ENCODE data around the gene HSD11B1. TPM values are rescaled to one million over a fixed set of nuclear protein-coding genes. Genes with fewer than 3 reads are reported as not detected.

Gene HSD11B1
- total RNA-seq, 1 donor from 2014 or later = not detected

DNA sequence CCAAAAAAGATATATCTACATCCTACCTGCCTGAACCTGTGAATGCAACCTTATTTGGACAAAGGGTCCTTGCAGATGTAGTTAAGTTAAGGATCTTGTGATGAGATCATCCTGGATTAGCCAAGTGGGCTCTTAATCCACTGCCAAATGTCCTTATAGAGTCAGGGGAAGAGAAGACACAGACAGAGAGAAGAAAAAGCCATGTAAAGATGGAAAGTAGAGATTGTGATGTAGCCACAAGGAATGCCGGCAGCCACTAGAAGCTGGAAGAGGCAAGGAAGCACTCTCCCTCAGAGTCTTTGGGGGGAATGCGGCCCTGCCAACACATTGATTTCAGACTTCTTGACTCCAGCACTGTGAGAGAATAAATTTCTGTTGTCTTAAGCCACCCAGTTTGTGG is 16.2 kb downstream of the HSD11B1 start:
- H3K4me1 ChIP-seq (ENCODE audit: control insufficient read depth in 3 of 3, insufficient read depth in 3 of 3, low read length in 3 of 3) = peaks cover 0 to 4% (median 0%) of the 10 kb centered on the region in 3 donors
- no peaks in the 10 kb centered on the region for H3K36me3 ChIP-seq (ENCODE audit: control insufficient read depth in 3 of 3, insufficient read depth in 3 of 3, low read length in 3 of 3)
- no peak overlapping the region for H3K4me3 ChIP-seq (ENCODE audit: low read length in 3 of 3)
- no peaks in the 10 kb centered on the region for H3K9me3 ChIP-seq (ENCODE audit: control insufficient read depth in 3 of 3, low read length in 3 of 3)
- no peaks in the 10 kb centered on the region for H3K27me3 ChIP-seq (ENCODE audit: control insufficient read depth in 3 of 3, insufficient read depth in 3 of 3, low read length in 3 of 3)
- H3K27ac ChIP-seq (ENCODE audit: low read depth, low read length) = no peak overlapping the region
- H3K9ac ChIP-seq (ENCODE audit: low read depth in 1 of 3, low read length in 3 of 3) = no peak overlapping the region

GRCh38 chr1:209721323-209721722 is 16.7 kb downstream of the HSD11B1 start:
- Histone ChIP-seq H3K4me1 (ENCODE audit: control insufficient read depth in 3 of 3, insufficient read depth in 3 of 3, low read length in 3 of 3) (peaks cover 0 to 4% (median 0%) of the 10 kb centered on the region in 3 donors), H3K27ac (ENCODE audit: low read depth, low read length) (no peak overlapping the region), H3K27me3 (ENCODE audit: control insufficient read depth in 3 of 3, insufficient read depth in 3 of 3, low read length in 3 of 3) (no peaks in the 10 kb centered on the region), H3K9ac (ENCODE audit: low read depth in 1 of 3, low read length in 3 of 3) (no peak overlapping the region), H3K4me3 (ENCODE audit: low read length in 3 of 3) (no peak overlapping the region), H3K9me3 (ENCODE audit: control insufficient read depth in 3 of 3, low read length in 3 of 3) (no peaks in the 10 kb centered on the region), H3K36me3 (ENCODE audit: control insufficient read depth in 3 of 3, insufficient read depth in 3 of 3, low read length in 3 of 3) (no peaks in the 10 kb centered on the region)

DNA sequence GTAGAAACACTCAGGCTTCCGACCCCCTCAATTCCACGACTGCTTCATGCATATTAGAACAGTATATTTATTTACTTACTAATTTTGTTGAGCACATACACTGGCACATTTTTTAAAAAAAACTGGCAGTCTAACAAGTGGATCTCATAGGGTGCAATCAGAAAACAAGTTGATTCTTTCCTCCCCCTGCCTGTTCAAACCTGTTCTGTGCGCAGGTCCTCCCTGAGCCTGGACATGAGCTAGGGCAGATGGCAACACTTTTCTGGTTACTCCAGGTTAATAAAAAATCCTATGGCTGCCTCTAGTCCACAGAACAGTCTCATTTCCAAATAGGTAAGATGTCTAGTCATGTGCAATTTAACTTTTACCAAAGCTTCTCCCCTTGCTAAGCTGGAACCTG is 18.6 kb downstream of the HSD11B1 start:
- H3K27ac ChIP-seq (ENCODE audit: low read depth, low read length) = no peak overlapping the region
- H3K9me3 ChIP-seq (ENCODE audit: control insufficient read depth in 3 of 3, low read length in 3 of 3) = no peaks in the 10 kb centered on the region
- no peaks in the 10 kb centered on the region for H3K27me3 ChIP-seq (ENCODE audit: control insufficient read depth in 3 of 3, insufficient read depth in 3 of 3, low read length in 3 of 3)
- H3K36me3 ChIP-seq (ENCODE audit: control insufficient read depth in 3 of 3, insufficient read depth in 3 of 3, low read length in 3 of 3) = no peaks in the 10 kb centered on the region
- H3K9ac ChIP-seq (ENCODE audit: low read depth in 1 of 3, low read length in 3 of 3) = no peak overlapping the region
- H3K4me1 ChIP-seq (ENCODE audit: control insufficient read depth in 3 of 3, insufficient read depth in 3 of 3, low read length in 3 of 3) = peaks cover 0 to 4% (median under 1%) of the 10 kb centered on the region in 3 donors
- no peak overlapping the region for H3K4me3 ChIP-seq (ENCODE audit: low read length in 3 of 3)

DNA sequence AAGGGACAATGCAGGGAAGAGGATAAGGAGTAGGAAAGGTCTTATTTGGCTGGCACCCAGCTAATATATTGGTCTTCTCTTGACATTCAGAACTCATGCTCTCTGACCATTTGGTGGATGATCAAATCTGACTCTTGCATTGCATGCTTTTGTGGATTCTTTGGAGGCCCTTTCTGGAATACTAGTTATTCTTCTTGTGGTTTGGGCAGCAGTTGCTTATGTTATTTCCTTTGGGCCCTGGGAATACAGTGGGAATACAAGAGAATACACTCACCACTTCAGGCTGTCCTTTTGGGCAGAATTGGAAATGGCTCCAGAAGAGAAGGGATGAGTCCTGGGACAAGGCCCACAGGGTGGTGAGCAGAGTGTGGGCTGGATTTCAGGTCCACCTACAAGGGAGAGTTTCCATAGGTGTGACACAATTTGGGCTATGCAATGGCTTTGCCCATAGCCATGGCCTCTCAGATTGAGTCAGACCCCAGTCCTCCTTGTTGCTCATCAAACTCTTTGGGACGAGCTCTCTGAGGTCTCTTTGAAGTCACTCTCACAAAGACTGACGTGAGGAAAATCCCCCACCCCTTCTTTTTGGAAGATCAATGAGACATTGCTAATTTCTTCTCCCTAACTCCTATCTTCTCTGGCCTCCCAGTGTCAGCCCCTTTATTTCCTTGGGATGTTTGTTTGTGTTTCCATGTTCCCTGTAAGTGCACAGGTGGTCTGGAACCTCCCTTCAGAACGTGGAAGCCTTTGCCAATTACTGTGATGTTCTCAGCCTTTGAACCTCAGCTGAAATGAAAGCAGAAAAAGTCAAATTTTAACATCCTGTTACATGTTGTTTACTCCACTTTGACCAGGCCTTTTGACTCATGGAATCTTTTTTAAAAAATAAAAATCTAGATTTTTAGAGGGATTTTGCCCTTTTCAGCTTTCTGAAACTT is 19.4 kb downstream of the HSD11B1 start:
- Histone ChIP-seq H3K9me3 (ENCODE audit: control insufficient read depth in 3 of 3, low read length in 3 of 3) (no peaks in the 10 kb centered on the region), H3K4me1 (ENCODE audit: control insufficient read depth in 3 of 3, insufficient read depth in 3 of 3, low read length in 3 of 3) (peaks cover 0 to 4% (median 3%) of the 10 kb centered on the region in 3 donors), H3K4me3 (ENCODE audit: low read length in 3 of 3) (no peak overlapping the region), H3K9ac (ENCODE audit: low read depth in 1 of 3, low read length in 3 of 3) (no peak overlapping the region), H3K27me3 (ENCODE audit: control insufficient read depth in 3 of 3, insufficient read depth in 3 of 3, low read length in 3 of 3) (no peaks in the 10 kb centered on the region), H3K36me3 (ENCODE audit: control insufficient read depth in 3 of 3, insufficient read depth in 3 of 3, low read length in 3 of 3) (no peaks in the 10 kb centered on the region), H3K27ac (ENCODE audit: low read depth, low read length) (no peak overlapping the region)

DNA sequence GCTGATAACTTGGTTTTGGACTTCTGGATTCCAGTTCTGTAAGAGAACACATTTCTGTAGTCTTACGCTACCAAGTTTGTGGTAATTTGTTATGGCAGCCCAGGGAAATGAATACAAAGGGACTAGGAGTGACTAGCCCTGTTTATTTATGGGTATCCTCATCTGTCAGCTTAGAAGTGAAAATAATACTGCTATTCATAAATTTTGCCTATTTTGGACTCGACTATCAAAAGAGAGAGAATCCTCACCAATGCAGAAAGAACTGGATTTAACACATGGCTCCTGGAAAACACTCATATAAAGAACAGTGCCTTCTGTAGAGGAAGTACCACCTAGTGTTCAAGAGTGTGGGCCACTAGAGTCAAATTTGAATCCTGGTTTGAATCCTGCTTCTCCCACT is 22.6 kb downstream of the HSD11B1 start:
- H3K36me3 ChIP-seq (ENCODE audit: control insufficient read depth in 3 of 3, insufficient read depth in 3 of 3, low read length in 3 of 3) = no peaks in the 10 kb centered on the region
- no peak overlapping the region for H3K4me3 ChIP-seq (ENCODE audit: low read length in 3 of 3)
- no peaks in the 10 kb centered on the region for H3K9me3 ChIP-seq (ENCODE audit: control insufficient read depth in 3 of 3, low read length in 3 of 3)
- H3K4me1 ChIP-seq (ENCODE audit: control insufficient read depth in 3 of 3, insufficient read depth in 3 of 3, low read length in 3 of 3) = peaks cover 0 to 4% (median 3%) of the 10 kb centered on the region in 3 donors
- no peak overlapping the region for H3K9ac ChIP-seq (ENCODE audit: low read depth in 1 of 3, low read length in 3 of 3)
- H3K27ac ChIP-seq (ENCODE audit: low read depth, low read length) = no peak overlapping the region
- H3K27me3 ChIP-seq (ENCODE audit: control insufficient read depth in 3 of 3, insufficient read depth in 3 of 3, low read length in 3 of 3) = no peaks in the 10 kb centered on the region

GRCh38 chr1:209727785-209728184 is 23.1 kb downstream of the HSD11B1 start:
- H3K9ac ChIP-seq (ENCODE audit: low read depth in 1 of 3, low read length in 3 of 3) = no peak overlapping the region
- no peaks in the 10 kb centered on the region for H3K27me3 ChIP-seq (ENCODE audit: control insufficient read depth in 3 of 3, insufficient read depth in 3 of 3, low read length in 3 of 3)
- H3K27ac ChIP-seq (ENCODE audit: low read depth, low read length) = no peak overlapping the region
- H3K36me3 ChIP-seq (ENCODE audit: control insufficient read depth in 3 of 3, insufficient read depth in 3 of 3, low read length in 3 of 3) = no peaks in the 10 kb centered on the region
- H3K4me1 ChIP-seq (ENCODE audit: control insufficient read depth in 3 of 3, insufficient read depth in 3 of 3, low read length in 3 of 3) = peaks cover 0 to 4% (median 3%) of the 10 kb centered on the region in 3 donors
- no peak overlapping the region for H3K4me3 ChIP-seq (ENCODE audit: low read length in 3 of 3)
- H3K9me3 ChIP-seq (ENCODE audit: control insufficient read depth in 3 of 3, low read length in 3 of 3) = no peaks in the 10 kb centered on the region

DNA sequence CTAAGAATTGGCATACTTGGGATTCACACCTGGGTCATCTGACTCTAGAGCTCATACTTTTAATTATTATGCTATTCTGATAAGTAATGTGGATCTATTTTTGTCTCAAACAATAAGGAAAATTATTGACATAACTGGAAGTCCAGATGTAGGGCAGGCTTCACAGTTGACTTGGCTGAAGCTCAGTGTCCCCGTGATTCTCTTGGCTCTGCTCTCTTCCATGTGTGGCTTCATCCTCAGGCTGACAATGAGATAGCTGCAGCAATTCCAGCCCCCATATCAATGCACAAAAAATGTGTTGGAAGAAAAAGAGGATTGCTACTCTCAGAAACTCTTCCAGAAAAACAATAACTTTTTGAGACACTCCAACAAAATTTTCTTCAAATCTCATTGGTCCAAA is 23.8 kb downstream of the HSD11B1 start:
- no peaks in the 10 kb centered on the region for H3K27me3 ChIP-seq (ENCODE audit: control insufficient read depth in 3 of 3, insufficient read depth in 3 of 3, low read length in 3 of 3)
- H3K9ac ChIP-seq (ENCODE audit: low read depth in 1 of 3, low read length in 3 of 3) = no peak overlapping the region
- no peak overlapping the region for H3K4me3 ChIP-seq (ENCODE audit: low read length in 3 of 3)
- no peaks in the 10 kb centered on the region for H3K9me3 ChIP-seq (ENCODE audit: control insufficient read depth in 3 of 3, low read length in 3 of 3)
- peaks cover 0 to 6% (median 4%) of the 10 kb centered on the region in 3 donors for H3K4me1 ChIP-seq (ENCODE audit: control insufficient read depth in 3 of 3, insufficient read depth in 3 of 3, low read length in 3 of 3)
- H3K36me3 ChIP-seq (ENCODE audit: control insufficient read depth in 3 of 3, insufficient read depth in 3 of 3, low read length in 3 of 3) = no peaks in the 10 kb centered on the region
- no peak overlapping the region for H3K27ac ChIP-seq (ENCODE audit: low read depth, low read length)

DNA sequence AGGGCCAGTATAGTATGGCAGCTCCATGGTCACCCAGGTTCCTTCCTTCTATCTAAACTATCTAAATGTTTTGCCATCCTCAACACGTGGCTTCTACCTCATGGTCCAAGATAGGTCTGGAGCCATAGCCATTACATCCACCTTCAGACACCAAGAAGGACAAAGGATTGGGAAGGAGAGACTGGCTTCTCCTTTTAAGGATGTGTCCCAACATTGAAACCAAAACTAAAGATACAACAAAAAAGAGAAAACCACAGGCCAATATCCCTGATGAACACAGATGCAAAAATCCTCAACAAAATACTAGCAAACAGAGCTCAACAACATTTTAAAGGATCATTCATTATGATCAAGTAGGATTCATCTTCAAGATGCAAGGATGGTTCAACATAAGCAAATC is 24.8 kb downstream of the HSD11B1 start:
- Histone ChIP-seq H3K4me3 (ENCODE audit: low read length in 3 of 3) (no peak overlapping the region), H3K4me1 (ENCODE audit: control insufficient read depth in 3 of 3, insufficient read depth in 3 of 3, low read length in 3 of 3) (peaks cover 0 to 6% (median 0%) of the 10 kb centered on the region in 3 donors), H3K9ac (ENCODE audit: low read depth in 1 of 3, low read length in 3 of 3) (no peak overlapping the region), H3K9me3 (ENCODE audit: control insufficient read depth in 3 of 3, low read length in 3 of 3) (no peaks in the 10 kb centered on the region), H3K27me3 (ENCODE audit: control insufficient read depth in 3 of 3, insufficient read depth in 3 of 3, low read length in 3 of 3) (no peaks in the 10 kb centered on the region), H3K27ac (ENCODE audit: low read depth, low read length) (no peak overlapping the region), H3K36me3 (ENCODE audit: control insufficient read depth in 3 of 3, insufficient read depth in 3 of 3, low read length in 3 of 3) (no peaks in the 10 kb centered on the region)

GRCh38 chr1:209732725-209733124 is 28.1 kb downstream of the HSD11B1 start:
- Histone ChIP-seq H3K27ac (ENCODE audit: low read depth, low read length) (no peak overlapping the region), H3K9ac (ENCODE audit: low read depth in 1 of 3, low read length in 3 of 3) (no peak overlapping the region), H3K4me1 (ENCODE audit: control insufficient read depth in 3 of 3, insufficient read depth in 3 of 3, low read length in 3 of 3) (peaks cover 0 to 6% (median 0%) of the 10 kb centered on the region in 3 donors), H3K36me3 (ENCODE audit: control insufficient read depth in 3 of 3, insufficient read depth in 3 of 3, low read length in 3 of 3) (no peaks in the 10 kb centered on the region), H3K9me3 (ENCODE audit: control insufficient read depth in 3 of 3, low read length in 3 of 3) (no peaks in the 10 kb centered on the region), H3K4me3 (ENCODE audit: low read length in 3 of 3) (no peak overlapping the region), H3K27me3 (ENCODE audit: control insufficient read depth in 3 of 3, insufficient read depth in 3 of 3, low read length in 3 of 3) (no peaks in the 10 kb centered on the region)

- H3K36me3 ChIP-seq (ENCODE audit: control insufficient read depth in 3 of 3, insufficient read depth in 3 of 3, low read length in 3 of 3) = no peaks in the 10 kb centered on the region
- no peaks in the 10 kb centered on the region for H3K9me3 ChIP-seq (ENCODE audit: control insufficient read depth in 3 of 3, low read length in 3 of 3)
- no peaks in the 10 kb centered on the region for H3K27me3 ChIP-seq (ENCODE audit: control insufficient read depth in 3 of 3, insufficient read depth in 3 of 3, low read length in 3 of 3)
These were observed 29.0 kb downstream of the HSD11B1 start for GRCh38 chr1:209733409-209734192.

More at GRCh38 chr1:209733409-209734192, 29.0 kb downstream of the HSD11B1 start:
- Histone ChIP-seq H3K9ac (ENCODE audit: low read depth in 1 of 3, low read length in 3 of 3) (no peak overlapping the region), H3K4me1 (ENCODE audit: control insufficient read depth in 3 of 3, insufficient read depth in 3 of 3, low read length in 3 of 3) (peaks cover 0 to 3% (median 0%) of the 10 kb centered on the region in 3 donors), H3K27ac (ENCODE audit: low read depth, low read length) (no peak overlapping the region), H3K4me3 (ENCODE audit: low read length in 3 of 3) (no peak overlapping the region)
